Measurements from ENCODE around the gene PVR. TPM values are rescaled to one million over a fixed set of nuclear protein-coding genes. Genes with fewer than 3 reads are reported as not detected.

Gene PVR
- total and polyA plus RNA-seq, 9 of the 15 experiments (the other 6 are each of a cell fraction or from before 2014, with no cell fraction given), result 0.89 to 14.5 (median 9.8) TPM

DNA sequence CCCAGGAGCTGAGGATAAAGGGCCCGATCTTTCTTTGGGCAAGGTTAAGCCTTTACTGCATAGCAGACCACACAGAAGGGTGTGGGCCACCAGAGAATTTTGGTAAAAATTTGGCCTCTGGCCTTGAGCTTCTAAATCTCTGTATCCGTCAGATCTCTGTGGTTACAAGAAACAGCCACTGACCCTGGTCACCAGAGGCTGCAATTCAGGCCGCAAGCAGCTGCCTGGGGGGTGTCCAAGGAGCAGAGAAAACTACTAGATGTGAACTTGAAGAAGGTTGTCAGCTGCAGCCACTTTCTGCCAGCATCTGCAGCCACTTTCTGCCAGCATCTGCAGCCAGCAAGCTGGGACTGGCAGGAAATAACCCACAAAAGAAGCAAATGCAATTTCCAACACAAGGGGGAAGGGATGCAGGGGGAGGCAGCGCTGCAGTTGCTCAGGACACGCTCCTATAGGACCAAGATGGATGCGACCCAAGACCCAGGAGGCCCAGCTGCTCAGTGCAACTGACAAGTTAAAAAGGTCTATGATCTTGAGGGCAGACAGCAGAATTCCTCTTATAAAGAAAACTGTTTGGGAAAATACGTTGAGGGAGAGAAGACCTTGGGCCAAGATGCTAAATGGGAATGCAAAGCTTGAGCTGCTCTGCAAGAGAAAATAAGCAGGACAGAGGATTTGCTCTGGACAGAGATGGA is 19.1 kb downstream of the PVR start (continued):
- no peak for TF ChIP-seq MLLT1 (IDR thresholded peaks at IDR 0.05)
- TF ChIP-seq GTF2E2 (tag; IDR thresholded peaks at IDR 0.05), result no peak
- no peak for TF ChIP-seq SP1 (CRISPR knock-in tag; IDR thresholded peaks at IDR 0.05)
- no peak for TF ChIP-seq ZNF263 (CRISPR knock-in tag; IDR thresholded peaks at IDR 0.05; ENCODE audit: borderline replicate concordance)
- no peak for TF ChIP-seq ZBTB17 (CRISPR knock-in tag; IDR thresholded peaks at IDR 0.05)
- TF ChIP-seq NCOA6 (IDR thresholded peaks at IDR 0.05), result no peak

- H3K9me1 ChIP-seq (ENCODE audit: control insufficient read depth, insufficient read depth, low read length), result no peaks in the 10 kb centered on the region
- ChIA-PET POLR2A (interaction anchor here (0.9 kb wide), 1 partner anchor 75 kb away, joined by 3 read pairs; no protein-coding TSS in a partner anchor), CTCF (ENCODE audit: low intra/inter-chr PET ratio) (no interaction called here)
- H3K9me3 ChIP-seq (replicated peaks; ENCODE audit: control insufficient read depth, insufficient read depth, low read depth, low read length), result no peaks in the 10 kb centered on the region
- no peaks in the 10 kb centered on the region for H4K20me1 ChIP-seq (replicated peaks; ENCODE audit: control insufficient read depth, insufficient read depth, low read length)
- H2AFZ ChIP-seq (ENCODE audit: low read depth, low read length), result no peak overlapping the region
- FAIRE-seq (no peak), ATAC-seq (no peak), DNase-seq (ENCODE audit: extremely low read depth in 1 of 4, low spot score in 3 of 4) (no peak)
- in situ Hi-C loops (cut with MboI), result no loop called here
- no peak overlapping the region for H3K4me2 ChIP-seq (ENCODE audit: insufficient read depth, low read length)
- H3K27me3 ChIP-seq (ENCODE audit: control insufficient read depth in 2 of 2, insufficient read depth in 2 of 2, low read length in 2 of 2), result no peaks in the 10 kb centered on the region
- H3K36me3 ChIP-seq (ENCODE audit: control insufficient read depth, insufficient read depth, low read length), result peaks cover 12% of the 10 kb centered on the region; the same call in 2 of the 3 replicates
- no peak overlapping the region for H3K9ac ChIP-seq (ENCODE audit: insufficient read depth in 1 of 2, low read depth in 2 of 2, low read length in 2 of 2)
- intact Hi-C loops (cut with micrococcal nuclease), result no loop called here
- WGBS (ENCODE audit: insufficient coverage, low coverage, missing lambda C conversion rate), result 71% methylated on average over 5 of the region's 5 CpGs
- H3K4me1 ChIP-seq (replicated peaks in 1 of 2; ENCODE audit: control insufficient read depth in 2 of 2, insufficient read depth in 2 of 2, low read length in 2 of 2), result peaks cover 0 to 5% of the 10 kb centered on the region in 2 experiments; a peak in 4 of 5 replicates
- BruUV-seq (replicated peaks), result no TSS peak
- H3K79me2 ChIP-seq (ENCODE audit: control insufficient read depth, insufficient read depth, low read length), result no peaks in the 10 kb centered on the region
- no peak overlapping the region for H3K4me3 ChIP-seq
- no peak overlapping the region for H3K27ac ChIP-seq (ENCODE audit: extremely low read depth, low read depth, low read length)
- TF ChIP-seq NFIX (CRISPR knock-in tag; IDR thresholded peaks at IDR 0.05; ENCODE audit: low read depth) (no peak), ZBTB11 (CRISPR knock-in tag; IDR thresholded peaks at IDR 0.05) (no peak), MITF (IDR thresholded peaks at IDR 0.05) (no peak), MXI1 (IDR thresholded peaks at IDR 0.05; ENCODE audit: low read depth, low read length) (no peak), GATAD2A (IDR thresholded peaks at IDR 0.05) (no peak), ZNF785 (CRISPR knock-in tag; IDR thresholded peaks at IDR 0.05) (no peak)
Measured at GRCh38 chr19:44663996-44664395, 20.3 kb downstream of the PVR start.
